H1 (cell line): ENCODE measurements around the gene FGF14. TPM values are rescaled to one million over a fixed set of nuclear protein-coding genes. Genes with fewer than 3 reads are reported as not detected.

Experiments
- ASH2L ChIP-seq: fragments of 200-600, 300-600 bp; sonication (generic); IDR thresholded peaks from one replicate; pipeline ENCODE4 v1.7.1; 2017; ENCODE audit warnings: low read length
- BCL11A ChIP-seq, 2 experiments: IDR thresholded peaks; one replicate each; pipeline ENCODE4 v1.6.1; 2011; ENCODE audit warnings: low read depth in 2 of 2, low read length in 2 of 2, mild to moderate bottlenecking in 2 of 2
- CHD7 ChIP-seq: fragments of 300-600 bp; sonication (generic); IDR thresholded peaks from 2 replicates; pipeline ENCODE4 v1.7.1; 2012; ENCODE audit warnings: low read length, moderate library complexity, mild to moderate bottlenecking, inconsistent platforms; ENCODE audit not compliant: insufficient replicate concordance
- CTCF ChIP-seq, 3 experiments: IDR thresholded peaks; 1 replicate in 2 of 3; 2 replicates in 1 of 3; pipeline versions ENCODE4 v1.5.1 to v1.6.1; 2011; ENCODE audit warnings: low read length in 3 of 3, mild to moderate bottlenecking in 3 of 3, inconsistent platforms in 2 of 3, low read depth in 1 of 3, moderate library complexity in 1 of 3; ENCODE audit not compliant: insufficient read depth in 1 of 3; ENCODE audit errors: control extremely low read depth in 1 of 3
- FOSL1 ChIP-seq: IDR thresholded peaks from 2 replicates; pipeline ENCODE4 v1.6.1; 2011; ENCODE audit warnings: mild to moderate bottlenecking, low read depth, low read length, moderate library complexity; ENCODE audit not compliant: insufficient read depth
- GABPA ChIP-seq: IDR thresholded peaks from 2 replicates; pipeline ENCODE4 v1.6.1; 2011; ENCODE audit warnings: mild to moderate bottlenecking, low read length, moderate library complexity, borderline replicate concordance; ENCODE audit not compliant: insufficient read depth
- NRF1 ChIP-seq: IDR thresholded peaks from 2 replicates; pipeline ENCODE4 v1.6.1; 2011; ENCODE audit warnings: mild to moderate bottlenecking, low read depth, low read length, improper control_type of control experiment
- SRF ChIP-seq: IDR thresholded peaks from 2 replicates; pipeline ENCODE4 v1.6.1; 2011; ENCODE audit warnings: mild to moderate bottlenecking, low read depth, low read length, moderate library complexity
- TBP ChIP-seq: IDR thresholded peaks from 2 replicates; pipeline ENCODE4 v1.6.1; 2011; ENCODE audit warnings: low read depth, low read length, improper control_type of control experiment
- polyA plus RNA-seq, 7 experiments: library from polyadenylated mRNA; depleted of rRNA in 3 of 7; stranded (reverse) in 5 of 7; unstranded in 2 of 7; fragments of >200 nt in 5 of 7; fragments of 200-250 nt in 2 of 7; gene quantifications; 1 replicate in 5 of 7; 2 replicates in 1 of 7; 4 replicates in 1 of 7; pipeline versions ENCODE4 v1.2.1 to v1.2.3, GENCODE V29; 2011 to 2013; ENCODE audit warnings: missing spikeins in 2 of 7, mixed read lengths in 2 of 7
- total RNA-seq: library from RNA; stranded (reverse); fragmentation: NEBNext Ultra II Directional; extraction: Animal tissue kit (Norgen Biotek cat#: 25700); gene quantifications from 2 replicates; pipeline ENCODE4 v1.2.1, GENCODE V29; 2021

The FGF14 gene
- total and polyA plus RNA-seq, 2 of the 8 experiments (the other 6 are each of a cell fraction or from before 2014, with no cell fraction given): 0.05 to 0.58 TPM

GRCh38 chr13:101751488-101751887, 650.4 kb downstream of the FGF14 start (continued):
- TF ChIP-seq CHD7 (no peak), FOSL1 (no peak), ASH2L (no peak), TBP (no peak), BCL11A (IDR thresholded peaks at IDR 0.05; ENCODE audit: low read depth in 2 of 2, low read length in 2 of 2) (no peak), NRF1 (no peak), GABPA (no peak), CTCF (IDR thresholded peaks at IDR 0.05; ENCODE audit: control extremely low read depth in 1 of 3, insufficient read depth in 1 of 3, low read depth in 1 of 3, low read length in 3 of 3) (no peak), SRF (no peak)
